HG03060 (cell line): ENCODE data around the gene TLR5.
"Not testable (repeated sequence)": the region's sequence is repeated elsewhere in the genome, so short reads cannot be mapped to it uniquely, and the experiment has no call there.

Experiments
- ATAC-seq: cut with Tn5 transposase; IDR thresholded peaks from one replicate; pipeline ENCODE4 v1.9.1; 2021; ENCODE audit warnings: low read depth, moderate number of reproducible peaks; ENCODE audit not compliant: unreplicated experiment

The TLR5 gene

GRCh38 chr1:223142795-223143536 is at the start of gene TLR5:
Gene TLR5, minus strand, starts transcription at chr1:223143248. Its CDS starts 30,217 bp downstream, at chr1:223113031.
- peak; percentile 39 for ATAC-seq

- peak; percentile 64 for ATAC-seq
Measured at GRCh38 chr1:223189903-223190724, 47.1 kb upstream of the TLR5 start.

- no peak for ATAC-seq
Measured at GRCh38 chr1:223189525-223189902, 46.5 kb upstream of the TLR5 start.

- ATAC-seq: no peak
Measured at GRCh38 chr1:223188618-223189356, 45.7 kb upstream of the TLR5 start.

GRCh38 chr1:223186800-223187199 is 43.8 kb upstream of the TLR5 start:
- ATAC-seq: no peak

- no peak for ATAC-seq
Measured at GRCh38 chr1:223183268-223183862, 40.3 kb upstream of the TLR5 start.

- no peak for ATAC-seq
Measured at GRCh38 chr1:223180731-223181321, 37.8 kb upstream of the TLR5 start.

- no peak for ATAC-seq
Measured at GRCh38 chr1:223179786-223180185, 36.7 kb upstream of the TLR5 start.

- no peak for ATAC-seq
Measured at GRCh38 chr1:223179280-223179679, 36.2 kb upstream of the TLR5 start.

- no peak for ATAC-seq
Measured at GRCh38 chr1:223177681-223178080, 34.6 kb upstream of the TLR5 start.

- no peak for ATAC-seq
Measured at GRCh38 chr1:223176437-223176836, 33.4 kb upstream of the TLR5 start.

GRCh38 chr1:223175633-223176032 is 32.6 kb upstream of the TLR5 start:
- no peak for ATAC-seq

GRCh38 chr1:223175032-223175431 is 32.0 kb upstream of the TLR5 start:
- no peak for ATAC-seq

GRCh38 chr1:223169458-223169857 is 26.4 kb upstream of the TLR5 start:
- ATAC-seq: not testable (repeated sequence)

GRCh38 chr1:223161321-223161720 is 18.3 kb upstream of the TLR5 start:
- ATAC-seq: no peak

GRCh38 chr1:223156343-223156742 is 13.3 kb upstream of the TLR5 start:
- ATAC-seq: no peak

- ATAC-seq: no peak
Measured at GRCh38 chr1:223155153-223155552, 12.1 kb upstream of the TLR5 start.

GRCh38 chr1:223153177-223154119 is 10.4 kb upstream of the TLR5 start:
- no peak for ATAC-seq

GRCh38 chr1:223152399-223152798 is 9.4 kb upstream of the TLR5 start:
- ATAC-seq: no peak
